A673 (cell line): Measurements from ENCODE around the gene SORD. TPM values are rescaled to one million over a fixed set of nuclear protein-coding genes. Genes with fewer than 3 reads are reported as not detected.

ENCODE experiments used
- BruUV-seq: library from RNA; stranded (reverse); fragments of 400-500 nt; replicated peaks from 2 replicates; lab custom pipeline; 2021; lab: Mats Ljungman, UMichigan
- CTCF ChIA-PET: fragments of 300-600 bp; sonication (Branson Sonifier 250); formaldehyde crosslinking; loops from one replicate; lab custom pipeline; 2022; ENCODE audit warnings: antibody characterized with exemption; lab: Charles Lee
- POLR2A ChIA-PET: fragments of 300-600 bp; sonication (Branson Sonifier 250); formaldehyde crosslinking; loops from one replicate; lab custom pipeline; 2022; ENCODE audit warnings: antibody characterized with exemption; ENCODE audit not compliant: low non-redundant PET; lab: Charles Lee
- DNase-seq: peaks from one replicate; pipeline ENCODE4 v3.0.0-alpha.2; 2015; ENCODE audit warnings: low spot score
- H3K27ac ChIP-seq: fragments of 200-600 bp; sonication (generic); 2 replicates; pipeline ENCODE4 v1.5.1; 2016; ENCODE audit warnings: mixed run types, low read depth, mild to moderate bottlenecking, mixed read lengths, antibody characterized with exemption, low read length; ENCODE audit not compliant: poor library complexity, severe bottlenecking
- H3K27me3 ChIP-seq: fragments of 200-600 bp; sonication (generic); replicated peaks from 2 replicates; pipeline ENCODE4 v1.6.1; 2017; ENCODE audit warnings: mixed run types, low read depth, mild to moderate bottlenecking, mixed read lengths, antibody characterized with exemption, low read length; ENCODE audit not compliant: insufficient read depth, poor library complexity
- H3K36me3 ChIP-seq: fragments of 200-600 bp; sonication (generic); 2 replicates; pipeline ENCODE4 v1.6.1; 2016; ENCODE audit warnings: mixed run types, mild to moderate bottlenecking, mixed read lengths, antibody characterized with exemption, low read length; ENCODE audit not compliant: insufficient read depth, poor library complexity, severe bottlenecking
- H3K4me1 ChIP-seq: fragments of 200-600 bp; sonication (generic); 2 replicates; pipeline ENCODE4 v1.6.1; 2017; ENCODE audit warnings: mixed run types, mild to moderate bottlenecking, mixed read lengths, antibody characterized with exemption, low read length; ENCODE audit not compliant: insufficient read depth, poor library complexity, severe bottlenecking
- H3K4me3 ChIP-seq: fragments of 200-600 bp; sonication (generic); 2 replicates; pipeline ENCODE4 v1.5.1; 2016; ENCODE audit warnings: low read depth, mixed run types, mild to moderate bottlenecking, mixed read lengths, low read length; ENCODE audit not compliant: poor library complexity, severe bottlenecking
- H3K9me3 ChIP-seq: fragments of 200-600 bp; sonication (generic); 2 replicates; pipeline ENCODE4 v1.6.1; 2016; ENCODE audit warnings: mixed run types, low read depth, mild to moderate bottlenecking, mixed read lengths, antibody characterized with exemption, low read length; ENCODE audit not compliant: poor library complexity, severe bottlenecking
- CTCF ChIP-seq: fragments of 300-800, 200-600 bp; sonication (generic); conservative IDR thresholded peaks from 2 replicates; pipeline ENCODE4 v1.5.1; 2017; ENCODE audit warnings: low read depth, mild to moderate bottlenecking, antibody characterized with exemption, low read length, moderate library complexity, mixed read lengths
- EZH2 ChIP-seq: fragments of 200-600 bp; sonication (generic); IDR thresholded peaks from 2 replicates; pipeline ENCODE4 v1.6.1; 2017; ENCODE audit warnings: borderline replicate concordance, low read depth, mild to moderate bottlenecking, mixed read lengths, antibody characterized with exemption, low read length; ENCODE audit not compliant: poor library complexity, severe bottlenecking
- intact Hi-C: fragments of 100-400 bp; cut with micrococcal nuclease; formaldehyde crosslinking; loops from one replicate; pipeline ENCODE4 v1.10.0; 2022; ENCODE audit not compliant: unreplicated experiment
- total RNA-seq: library from RNA; stranded (reverse); gene quantifications from 2 replicates; pipeline ENCODE4 v1.2.3, GENCODE V29; 2021

The SORD gene
- total RNA-seq, 1 experiment from 2014 or later, result 286 TPM

DNA sequence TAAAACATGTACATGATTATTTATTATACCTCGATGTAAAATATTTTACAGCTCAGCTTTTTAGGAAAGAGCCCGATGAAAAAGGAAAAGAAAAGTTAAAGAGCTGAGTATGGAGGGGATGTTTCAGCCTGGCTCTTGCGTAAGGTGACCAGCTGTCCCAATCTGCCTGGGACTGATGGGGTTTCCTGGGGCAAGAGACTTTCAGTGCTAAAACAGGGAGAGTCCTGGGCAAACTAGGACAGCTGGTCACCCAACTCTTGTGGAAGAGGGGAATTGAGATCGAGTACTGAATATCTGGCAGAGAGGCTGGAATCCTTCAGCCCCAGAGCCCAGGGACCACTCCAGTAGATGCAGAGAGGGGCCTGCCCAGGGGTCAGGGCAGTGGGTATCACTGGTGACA lies 70.0 kb downstream of the SORD start:
- no peak for DNase-seq
- ChIA-PET CTCF (no interaction called here), POLR2A (no interaction called here)
- Histone ChIP-seq H3K27ac (no peak overlapping the region), H3K36me3 (no peaks in the 10 kb centered on the region), H3K4me1 (no peaks in the 10 kb centered on the region), H3K9me3 (no peaks in the 10 kb centered on the region), H3K27me3 (no peaks in the 10 kb centered on the region), H3K4me3 (no peak overlapping the region)
- intact Hi-C loops, result no loop called here
- BruUV-seq, result no TSS peak
- TF ChIP-seq EZH2, result no peak
- no peak for TF ChIP-seq CTCF

- Histone ChIP-seq H3K4me3 (no peak overlapping the region), H3K36me3 (no peaks in the 10 kb centered on the region), H3K27ac (no peak overlapping the region), H3K9me3 (no peaks in the 10 kb centered on the region), H3K4me1 (no peaks in the 10 kb centered on the region), H3K27me3 (no peaks in the 10 kb centered on the region)
- ChIA-PET POLR2A (no interaction called here), CTCF (no interaction called here)
- intact Hi-C loops, result no loop called here
- no peak for DNase-seq
- no TSS peak for BruUV-seq
- no peak for TF ChIP-seq CTCF
- TF ChIP-seq EZH2, result no peak
Measured at GRCh38 chr15:45093622-45094357, 70.8 kb downstream of the SORD start.

- no peak overlapping the region for H3K27ac ChIP-seq
- ChIA-PET POLR2A (no interaction called here), CTCF (no interaction called here)
- BruUV-seq, result no TSS peak
- TF ChIP-seq CTCF (no peak), EZH2 (no peak)
- no peak overlapping the region for H3K4me3 ChIP-seq
- H3K4me1 ChIP-seq, result no peaks in the 10 kb centered on the region
- no peak for DNase-seq
- H3K36me3 ChIP-seq, result no peaks in the 10 kb centered on the region
- no peaks in the 10 kb centered on the region for H3K9me3 ChIP-seq
- intact Hi-C loops, result no loop called here
- H3K27me3 ChIP-seq, result no peaks in the 10 kb centered on the region
Measured at GRCh38 chr15:45094358-45094730, 71.3 kb downstream of the SORD start.
